ENCODE data around the gene CDC42BPB.

CDC42BPB gene

DNA sequence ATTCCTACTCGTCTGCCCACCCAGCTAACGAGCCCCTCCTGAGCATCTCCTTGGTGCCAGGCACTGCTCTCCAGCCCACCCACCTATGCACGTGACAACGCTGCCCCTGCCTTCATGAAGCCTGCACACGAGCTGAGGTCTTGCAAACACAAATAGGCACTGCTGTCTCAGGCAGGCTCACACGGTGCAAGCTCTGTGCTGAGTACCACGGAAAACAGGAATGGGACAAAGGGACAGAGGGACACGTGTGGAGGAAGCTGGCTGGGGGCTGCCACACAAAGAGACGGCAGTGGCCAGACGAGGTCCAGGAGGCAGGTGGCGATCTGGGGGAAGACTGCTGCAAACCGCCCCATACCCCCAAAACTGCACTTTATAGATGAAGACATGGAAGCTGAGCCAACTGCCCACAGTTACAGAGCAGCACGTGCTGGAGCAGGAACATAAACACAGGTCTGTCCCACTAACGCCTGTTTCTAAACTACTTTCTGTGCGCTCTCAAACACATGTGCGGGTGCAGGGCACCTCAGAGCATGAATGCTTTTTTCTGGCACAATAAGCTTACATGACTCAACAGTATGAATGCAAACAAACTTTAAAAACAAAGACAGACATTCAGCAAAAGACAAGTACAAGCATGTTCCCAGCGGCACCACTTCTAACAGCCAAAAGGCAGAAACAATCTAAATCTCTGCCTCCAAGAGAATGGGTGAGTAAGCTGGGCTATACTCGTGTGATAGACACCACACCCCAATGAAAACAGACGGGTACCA, 70.4 kb downstream of the CDC42BPB start:
- DNase-seq: no peak

DNA sequence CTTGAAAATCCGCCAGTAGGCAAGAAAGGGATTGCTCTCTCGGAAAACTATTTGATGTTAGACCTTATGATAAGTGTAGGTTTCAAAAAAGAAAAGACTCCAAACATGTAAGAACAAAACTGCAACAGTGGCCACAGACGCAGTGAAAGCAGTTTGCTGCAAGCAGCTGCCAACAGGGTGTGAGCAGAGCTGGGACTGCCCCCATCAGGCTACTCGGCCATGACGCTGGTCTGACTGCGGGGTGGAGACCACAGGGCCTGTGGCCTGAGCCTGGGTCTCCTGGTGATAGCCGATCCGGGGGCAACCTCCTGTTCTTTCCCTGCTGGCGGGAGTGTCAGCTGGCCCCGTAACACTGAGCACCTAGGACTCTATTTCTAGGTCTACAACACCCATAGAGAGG, 71.7 kb downstream of the CDC42BPB start:
- no peak for DNase-seq

DNA sequence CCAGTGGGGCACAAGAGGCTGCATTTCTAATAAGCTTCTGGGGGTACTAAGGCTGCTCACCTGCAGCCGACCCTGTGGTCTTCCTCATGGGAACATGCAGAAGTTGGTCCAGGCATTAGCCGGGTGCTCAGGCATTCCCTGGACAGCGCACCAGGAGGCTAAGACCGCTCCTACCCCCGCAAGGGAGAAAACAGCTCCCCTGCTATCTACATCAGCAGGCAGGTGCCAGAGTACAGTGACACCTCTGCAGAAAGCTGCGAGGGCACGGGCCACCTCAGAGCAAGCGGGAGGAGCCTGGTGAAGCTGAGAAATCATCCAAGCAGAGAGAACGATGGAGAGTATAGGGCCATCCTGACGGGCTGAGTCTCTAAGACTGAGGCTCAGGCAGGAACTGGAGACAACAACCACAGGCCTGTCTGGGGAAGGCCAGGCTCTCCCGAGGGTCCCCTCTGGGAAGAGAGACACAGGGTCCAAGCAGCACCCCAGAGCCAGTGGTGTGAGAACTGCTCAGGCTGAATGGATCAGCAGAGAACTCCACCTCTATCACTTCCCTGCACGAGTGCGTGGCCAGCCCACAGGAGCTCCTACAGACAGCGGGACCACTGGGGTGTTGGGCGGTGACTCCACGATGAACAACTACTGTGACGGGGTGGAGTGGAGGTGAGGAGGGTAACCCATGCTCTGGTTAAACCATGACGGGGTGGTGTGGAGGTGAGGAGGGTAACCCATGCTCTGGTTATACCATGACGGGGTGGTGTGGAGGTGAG, 72.8 kb downstream of the CDC42BPB start:
- DNase-seq: no peak

DNA sequence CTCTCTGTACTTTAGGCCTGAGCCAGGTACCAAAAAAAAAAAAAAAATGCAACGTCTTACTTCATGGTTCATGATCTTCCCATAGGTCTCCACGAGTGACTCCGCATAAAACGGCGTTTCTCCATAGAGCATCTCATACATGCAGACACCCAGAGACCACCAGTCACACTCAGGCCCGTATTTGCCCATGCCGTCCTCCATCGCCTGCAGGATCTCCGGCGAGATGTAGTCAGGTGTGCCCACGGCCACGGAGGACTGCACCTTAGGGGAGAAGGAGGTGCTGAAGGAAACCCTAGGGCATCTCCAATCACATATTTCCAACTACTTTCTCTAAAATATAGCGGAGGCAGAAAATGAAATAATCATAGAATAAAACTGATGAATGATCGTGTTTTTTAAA, 73.9 kb downstream of the CDC42BPB start:
- no peak for DNase-seq

DNA sequence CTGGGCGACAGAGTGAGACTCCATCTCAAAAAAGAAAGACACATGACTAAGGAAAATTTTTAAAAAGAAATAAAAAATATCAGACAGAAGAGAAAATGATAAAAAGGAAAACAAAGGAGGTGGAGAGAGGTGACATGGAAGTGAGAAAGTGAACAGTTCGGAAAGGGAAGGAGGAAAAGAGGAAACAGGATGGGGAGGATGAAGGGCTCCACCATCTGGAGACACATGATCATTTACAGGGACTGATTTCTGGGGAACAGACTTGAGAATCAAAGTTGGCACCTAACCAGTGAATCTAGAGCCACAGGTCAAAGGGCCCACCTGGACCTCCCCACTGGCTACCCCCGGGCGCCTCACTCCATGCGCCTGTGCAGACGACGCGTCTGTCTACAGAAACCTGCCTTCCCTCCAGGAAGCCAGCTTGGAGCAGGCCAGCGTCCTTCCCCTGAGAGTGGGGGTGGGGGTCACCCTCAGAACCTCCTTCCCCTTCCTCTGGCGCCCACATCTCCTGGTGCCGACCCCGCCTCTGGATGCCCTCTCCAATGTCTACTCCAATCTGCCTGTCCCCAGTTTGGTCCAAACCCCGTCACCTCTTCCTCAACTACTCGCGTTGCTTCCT, 74.4 kb downstream of the CDC42BPB start:
- peak; percentile 27 for DNase-seq

DNA sequence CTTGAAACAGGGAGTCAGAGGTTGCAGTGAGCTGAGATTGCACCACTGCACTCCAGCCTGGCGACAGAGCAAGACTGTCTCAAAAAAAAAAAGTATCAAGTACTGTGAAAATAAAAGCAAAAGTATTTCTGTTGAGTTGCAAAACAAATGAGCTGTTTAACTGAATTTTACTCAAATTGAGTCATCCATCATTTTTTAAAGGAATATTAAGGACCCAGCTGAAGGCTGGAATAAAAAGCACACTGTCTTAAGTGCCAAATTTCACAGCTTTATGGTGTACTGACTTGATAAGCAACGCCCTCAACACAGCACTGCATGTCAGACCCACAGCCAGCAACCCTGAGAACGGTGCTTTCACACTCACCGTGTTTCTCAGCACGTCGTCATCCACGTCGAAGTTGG, 76.9 kb downstream of the CDC42BPB start:
- no peak for DNase-seq

DNA sequence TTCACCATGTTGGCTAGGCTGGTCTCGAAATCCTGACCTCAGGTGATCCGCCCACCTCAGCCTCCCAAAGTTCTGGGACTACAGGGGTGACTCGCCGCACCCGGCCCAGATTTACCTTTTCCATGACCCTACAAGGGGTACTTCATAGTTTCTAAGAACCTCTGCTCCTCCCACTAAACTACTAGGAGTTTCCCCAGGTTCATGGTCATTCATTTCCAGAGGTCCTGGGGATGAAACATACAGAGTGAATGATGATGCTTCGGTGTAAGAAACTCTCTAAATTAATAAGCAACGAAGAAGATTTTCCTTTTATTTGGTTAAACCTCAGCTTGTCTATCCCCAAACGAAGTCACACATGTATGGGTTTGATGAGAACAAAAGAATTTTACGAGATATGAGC, 77.9 kb downstream of the CDC42BPB start:
- DNase-seq: no peak

DNA sequence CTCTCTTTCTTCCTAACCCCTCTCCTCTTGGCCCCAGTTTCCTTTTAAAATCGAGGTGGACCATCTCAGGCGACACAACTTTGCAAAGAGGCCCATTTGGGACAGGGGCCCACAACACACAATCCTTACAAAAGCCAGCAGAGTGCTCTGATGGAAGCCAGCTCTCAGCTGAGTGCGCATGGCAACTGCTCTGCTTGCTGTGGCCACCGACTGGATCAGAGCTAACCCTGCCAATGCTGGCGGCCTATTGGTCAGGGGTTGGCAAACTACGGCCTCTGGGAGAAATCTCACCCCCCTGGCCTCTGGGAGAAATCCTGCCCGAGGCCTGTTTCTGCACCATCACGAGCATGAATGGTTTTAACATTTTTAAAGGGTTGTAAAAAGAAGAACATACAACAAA, 79.9 kb downstream of the CDC42BPB start:
- DNase-seq: no peak

DNA sequence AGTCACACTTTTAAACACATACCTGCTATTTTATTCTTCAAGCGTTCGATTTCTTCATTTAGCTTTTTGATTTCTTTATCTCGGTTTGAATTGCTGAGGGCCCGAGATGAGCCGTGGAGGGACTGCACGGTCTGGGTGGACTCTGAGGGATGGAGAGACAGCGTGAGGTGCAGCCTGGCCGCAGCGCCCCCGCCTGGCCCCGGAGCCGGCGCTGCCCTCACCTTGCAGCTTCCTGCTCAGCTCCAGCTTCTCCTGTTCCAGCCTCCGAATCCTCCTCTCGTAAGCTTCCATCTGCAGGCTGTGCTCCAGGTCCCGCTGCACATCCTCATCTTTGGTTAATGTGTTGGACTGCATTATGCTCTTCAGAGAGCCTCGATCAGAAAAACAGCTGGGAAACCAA, 81.7 kb downstream of the CDC42BPB start:
- no peak for DNase-seq

DNA sequence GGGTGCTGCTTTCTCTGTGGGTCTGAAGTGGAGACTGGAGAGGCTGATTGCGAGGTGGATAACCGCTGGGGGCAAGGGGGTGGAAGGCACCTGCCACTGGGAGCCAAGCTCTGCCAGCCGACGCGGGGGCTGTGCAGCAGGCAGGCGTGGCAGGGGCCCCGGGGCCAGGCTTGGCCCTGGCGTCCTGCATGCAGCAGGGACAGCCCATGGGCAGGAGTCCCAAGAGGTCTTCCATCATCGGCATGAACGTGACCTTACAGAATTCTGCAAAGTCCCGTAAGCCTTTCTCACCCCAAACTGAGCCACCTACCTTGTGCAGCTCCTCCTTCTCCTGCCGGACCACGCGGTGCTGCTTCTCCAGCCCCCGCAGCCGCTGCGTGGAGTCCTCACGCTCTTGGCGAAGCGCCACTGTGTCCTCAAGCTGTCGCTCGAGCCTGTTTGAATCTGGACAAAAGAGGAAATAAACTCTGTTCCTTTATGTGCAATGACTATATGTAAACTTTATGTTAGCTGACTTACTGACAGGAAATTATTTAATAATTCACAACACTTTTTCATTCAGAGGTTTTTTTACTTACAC, 83.6 kb downstream of the CDC42BPB start:
- DNase-seq: no peak

DNA sequence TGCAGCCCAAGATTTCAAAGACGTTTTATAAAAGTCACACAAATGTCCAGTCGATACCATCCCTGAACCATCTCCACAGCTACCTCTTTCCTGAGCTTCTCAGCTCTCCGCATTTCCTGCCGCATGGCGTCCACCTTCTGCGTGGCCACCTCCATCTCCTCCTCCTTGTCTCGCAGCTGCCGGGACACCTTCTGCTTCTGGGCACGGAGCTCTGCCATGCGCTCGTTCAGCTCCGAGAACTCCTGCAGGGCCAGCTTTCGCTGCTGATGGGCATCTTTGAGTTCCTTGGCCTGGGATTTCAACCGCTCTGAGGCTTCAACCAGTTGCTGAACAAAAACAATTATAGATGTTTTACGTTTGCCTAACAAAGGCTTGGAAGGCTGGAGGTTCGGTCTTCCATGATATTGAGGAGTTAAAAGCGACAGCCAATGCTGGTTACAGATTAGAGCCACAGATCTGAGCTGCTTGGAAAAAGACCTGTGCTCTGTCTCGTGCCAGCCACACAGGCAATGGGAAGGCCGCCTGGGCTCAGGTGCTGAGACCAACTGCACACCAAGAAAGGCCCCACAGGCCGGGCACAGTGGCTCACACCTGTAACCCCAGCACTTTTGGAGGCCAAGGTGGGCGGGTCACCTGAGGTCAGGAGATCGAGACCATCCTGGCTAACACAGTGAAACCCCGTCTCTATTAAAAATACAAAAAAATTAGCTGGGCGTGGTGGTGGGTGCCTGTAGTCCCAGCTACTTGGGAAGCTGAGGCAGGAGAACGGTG, 85.3 kb downstream of the CDC42BPB start:
- DNase-seq: no peak

DNA sequence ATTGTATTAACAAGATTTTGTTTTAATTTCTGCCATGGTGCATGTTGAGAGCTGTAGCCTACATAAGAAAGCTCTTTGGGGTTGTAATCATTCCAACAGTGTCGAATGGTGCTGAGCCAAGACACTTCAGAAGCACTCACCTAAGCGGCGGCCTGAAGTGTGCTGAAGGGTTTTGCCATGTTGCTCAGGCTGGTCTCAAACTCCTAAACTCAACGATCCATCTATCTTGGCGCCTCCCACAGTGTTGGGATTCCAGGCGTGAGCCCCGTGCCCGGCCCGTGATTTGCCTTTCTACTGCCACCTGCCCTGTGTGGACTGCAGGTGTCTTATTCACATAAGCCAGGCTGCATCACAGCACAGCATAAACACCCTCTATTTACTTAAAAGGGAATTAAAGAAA, 86.0 kb downstream of the CDC42BPB start:
- DNase-seq: no peak

DNA sequence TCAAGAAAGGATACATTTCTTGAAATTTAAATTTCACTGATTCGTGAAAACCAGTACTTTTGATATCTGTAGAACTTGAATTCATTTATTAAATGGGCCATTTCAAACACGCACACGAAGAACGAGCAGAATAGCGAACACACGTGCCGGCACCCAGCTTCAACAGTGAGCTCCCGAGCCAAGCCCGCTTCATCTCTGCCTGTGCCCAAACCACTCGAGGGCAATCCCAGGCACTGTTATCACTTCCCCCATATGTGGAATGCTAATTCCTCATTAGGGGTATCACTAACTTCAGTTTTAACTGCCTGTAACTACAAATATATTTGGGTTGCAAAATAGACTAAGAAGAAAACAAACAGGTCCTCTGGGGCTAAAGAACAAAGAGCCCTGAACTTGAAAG, 86.9 kb downstream of the CDC42BPB start:
- no peak for DNase-seq

DNA sequence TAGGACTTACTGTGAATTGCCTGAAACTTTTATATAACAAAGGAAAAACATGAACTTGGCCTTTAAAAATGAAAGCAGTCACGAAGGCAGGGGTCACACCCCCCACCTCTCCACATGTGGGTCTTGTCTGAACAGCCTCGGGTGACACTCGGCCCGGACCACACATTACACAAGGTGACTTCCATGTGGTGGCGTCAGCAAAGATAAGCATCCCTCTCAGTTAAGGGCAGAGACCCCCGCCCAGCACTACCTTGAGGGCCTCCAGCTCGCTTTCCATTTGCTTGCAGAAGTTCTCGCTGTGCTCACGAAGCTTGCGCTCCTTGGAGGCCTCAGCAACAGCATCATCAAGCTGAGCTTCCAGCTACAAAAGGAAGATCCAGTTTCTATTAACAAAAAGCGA, 87.4 kb downstream of the CDC42BPB start:
- no peak for DNase-seq

DNA sequence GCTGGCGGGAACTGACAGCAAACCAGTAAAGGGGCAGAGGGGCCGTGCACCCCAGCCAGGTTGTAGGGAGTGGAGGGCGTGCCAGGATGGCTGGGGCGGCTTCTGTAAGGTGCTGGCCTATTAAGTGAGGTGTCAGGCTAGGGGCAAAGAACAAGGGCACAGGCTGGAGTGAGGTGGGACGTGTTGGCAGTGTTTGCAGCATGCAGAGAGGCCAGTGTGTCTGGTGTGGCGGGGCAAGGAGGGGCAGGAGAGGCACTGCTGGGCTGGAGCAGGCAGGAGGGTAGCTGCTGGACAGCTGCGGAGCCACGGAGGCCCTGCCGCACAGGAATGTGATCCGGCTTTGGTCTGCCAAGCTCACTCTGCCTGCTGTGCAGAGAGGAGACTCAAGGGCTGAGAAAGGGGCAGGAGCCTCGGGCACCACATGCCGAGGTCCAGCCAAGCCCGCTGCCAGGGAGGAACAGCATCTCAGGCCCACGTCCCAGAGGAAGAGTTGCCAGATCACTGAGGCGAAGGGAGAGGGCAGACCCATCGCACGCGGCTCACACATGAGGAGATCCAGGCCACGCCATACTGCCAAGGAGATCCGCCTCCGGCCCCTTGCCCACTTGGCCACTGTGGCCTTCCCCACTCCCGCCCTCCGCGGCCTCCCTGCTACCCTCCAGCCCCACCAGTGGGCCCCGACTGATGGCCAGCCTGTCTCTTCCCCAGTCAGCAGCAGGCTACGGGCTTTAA, 88.1 kb downstream of the CDC42BPB start:
- no peak for DNase-seq

DNA sequence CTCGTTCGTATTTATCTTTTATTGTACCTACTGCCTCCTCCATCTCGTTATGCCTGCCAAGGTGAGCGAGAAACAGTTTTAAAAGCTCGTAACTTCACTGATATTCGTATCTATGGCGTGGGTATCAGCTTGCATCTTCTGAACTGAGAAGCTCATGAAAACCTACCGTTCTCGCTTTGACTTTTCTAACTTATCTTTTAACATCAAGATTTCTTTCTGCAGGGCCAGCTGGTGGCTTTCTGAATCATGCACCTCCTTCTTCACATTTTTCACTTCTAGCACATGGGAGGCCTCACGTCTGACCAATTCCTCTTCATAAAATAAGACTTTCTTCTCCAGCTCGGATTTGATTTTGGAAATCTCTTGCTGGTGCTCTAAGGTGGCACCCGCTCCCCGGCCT, 89.0 kb downstream of the CDC42BPB start:
- no peak for DNase-seq

DNA sequence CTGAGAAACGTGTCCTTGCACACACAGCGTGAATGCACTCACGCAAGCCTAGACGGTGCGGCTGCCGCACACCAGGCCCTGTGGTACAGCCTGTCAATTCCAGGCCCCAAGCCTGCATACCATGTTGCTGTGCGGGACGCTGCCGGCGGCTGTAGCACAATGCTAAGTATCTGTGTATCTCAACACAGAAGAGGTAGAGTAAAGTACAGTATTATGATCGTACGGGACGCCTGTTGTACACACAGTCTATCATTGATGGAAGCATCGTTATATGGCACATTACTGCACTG, 89.9 kb downstream of the CDC42BPB start:
- no peak for DNase-seq

DNA sequence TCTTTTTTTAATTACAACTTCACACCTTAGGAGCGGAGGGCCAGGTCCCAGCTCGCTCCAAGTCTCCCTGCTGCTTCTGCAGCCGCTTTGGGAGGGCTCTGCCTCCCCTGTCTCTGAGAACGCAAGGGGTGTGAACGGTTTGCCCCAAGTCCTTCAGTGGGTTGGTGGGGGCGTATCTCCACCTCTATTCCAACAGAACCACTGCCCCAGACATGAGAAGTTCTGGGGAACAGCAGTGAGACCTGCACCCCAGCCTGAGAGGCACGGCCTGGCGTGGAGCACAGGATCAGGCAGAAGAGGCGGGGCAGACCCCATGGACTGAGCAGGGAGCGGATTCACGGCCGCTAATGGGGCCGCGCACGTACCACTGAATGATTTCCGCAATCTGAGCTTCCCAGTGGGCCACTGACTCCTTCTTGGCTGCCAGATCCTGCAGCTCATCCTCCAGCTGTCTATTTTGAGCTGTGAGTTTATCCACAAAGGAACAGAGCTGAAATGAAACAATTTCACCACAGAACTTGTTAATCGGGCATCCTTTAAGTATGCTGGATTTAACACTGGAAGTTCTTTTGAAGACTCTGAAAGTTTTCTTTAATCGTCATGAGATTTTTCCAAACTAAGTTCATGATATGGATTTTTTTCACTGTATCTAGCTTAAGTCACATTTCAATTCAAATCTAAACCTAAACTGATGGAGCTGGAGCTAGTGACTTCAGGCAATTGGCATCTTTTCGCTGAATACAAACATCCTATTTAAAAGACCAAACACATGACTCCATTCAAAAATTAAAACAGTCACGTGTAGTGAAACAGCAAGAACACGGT, 90.5 kb downstream of the CDC42BPB start:
- DNase-seq: peak; percentile 75

DNA sequence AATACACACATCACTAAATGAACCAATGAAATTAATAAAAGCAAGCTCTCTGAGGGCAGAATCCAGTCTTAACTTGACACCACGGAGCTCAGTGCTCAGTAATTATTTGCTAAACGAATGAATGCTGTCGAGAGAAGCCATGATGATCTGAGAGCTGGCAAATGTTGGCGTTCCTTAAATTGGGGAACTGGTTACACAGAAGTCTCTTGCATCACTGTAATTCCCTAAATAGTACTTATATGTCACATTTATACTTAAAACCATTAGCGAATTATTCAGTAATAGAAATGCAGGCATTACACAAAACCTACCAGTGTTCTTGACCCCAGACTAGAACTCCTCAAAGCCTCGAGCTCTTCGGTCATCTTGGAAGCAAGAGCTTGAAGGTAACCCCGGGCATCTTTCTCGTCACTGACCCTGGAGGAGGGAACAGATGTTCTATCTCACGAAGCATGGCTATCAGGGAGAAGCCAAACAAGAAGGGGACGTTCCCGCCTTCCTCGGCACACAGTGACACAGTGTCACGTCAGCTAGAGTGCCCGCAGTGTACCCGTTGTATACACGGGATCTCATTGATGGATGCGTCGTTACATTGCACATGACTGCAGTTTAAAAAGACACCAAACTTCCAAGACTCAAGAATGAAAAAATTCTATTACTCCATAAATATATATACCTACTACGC, 91.2 kb downstream of the CDC42BPB start:
- no peak for DNase-seq

DNA sequence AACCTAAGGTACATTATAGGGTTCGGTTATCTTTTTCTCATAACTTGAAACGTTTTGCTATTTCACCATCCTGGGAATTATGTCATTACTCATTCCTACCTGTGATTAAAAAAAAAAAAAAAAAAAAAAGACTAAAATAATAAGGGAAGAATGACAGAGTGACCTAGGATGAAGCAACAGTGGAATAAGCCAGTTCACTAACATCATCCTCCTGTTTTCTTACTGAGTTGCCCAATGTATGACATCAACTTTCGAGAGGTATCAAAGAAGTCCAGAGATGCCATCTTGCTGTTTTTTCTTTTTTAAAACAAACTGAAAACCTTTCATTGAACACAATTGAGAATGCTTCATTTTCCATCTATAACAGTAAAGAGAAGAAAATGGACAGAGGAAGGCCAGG, 92.1 kb downstream of the CDC42BPB start:
- no peak for DNase-seq
